Panc1 (cell line): ENCODE data around the gene NFE2L1. TPM values are rescaled to one million over a fixed set of nuclear protein-coding genes. Genes with fewer than 3 reads are reported as not detected.

Experiments used
- ATAC-seq: fragments of 200-7000 bp; cut with Tn5 transposase; 2 replicates; pipeline ENCODE4 v1.9.1; 2020; ENCODE audit warnings: mild to moderate bottlenecking, moderate library complexity
- BruUV-seq: library from RNA; stranded (reverse); fragments of 400-500 nt; replicated peaks from 2 replicates; lab custom pipeline; 2021; lab: Mats Ljungman, UMichigan
- CTCF ChIA-PET: fragments of 300-600 bp; sonication (Branson Sonifier 250); formaldehyde crosslinking; loops from one replicate; lab custom pipeline; 2022; ENCODE audit warnings: antibody characterized with exemption; lab: Charles Lee
- POLR2A ChIA-PET: fragments of 300-600 bp; sonication (Branson Sonifier 250); formaldehyde crosslinking; loops from one replicate; lab custom pipeline; 2022; ENCODE audit warnings: antibody characterized with exemption; lab: Charles Lee
- DNase-seq: peaks from one replicate; pipeline ENCODE4 v3.0.0-alpha.2; 2010; ENCODE audit warnings: low read depth, low spot score
- H3K27ac ChIP-seq: 2 replicates; pipeline ENCODE4 v1.5.1; 2011; ENCODE audit warnings: mild to moderate bottlenecking, low read length, inconsistent platforms
- H3K27me3 ChIP-seq: fragments of 200-500 bp; sonication (Bioruptor generic); 2 replicates; pipeline ENCODE4 v1.6.0; 2014; ENCODE audit warnings: low read length, inconsistent platforms; ENCODE audit not compliant: control insufficient read depth, insufficient read depth
- H3K36me3 ChIP-seq: fragments of 200-500 bp; sonication (Bioruptor generic); 2 replicates; pipeline ENCODE4 v1.5.1; 2014; ENCODE audit warnings: inconsistent platforms, mild to moderate bottlenecking, low read length, moderate library complexity; ENCODE audit not compliant: control insufficient read depth, insufficient read depth
- H3K4me1 ChIP-seq: 2 replicates; pipeline ENCODE4 v1.5.1; 2011; ENCODE audit warnings: inconsistent platforms, mild to moderate bottlenecking, low read length, moderate library complexity; ENCODE audit not compliant: control insufficient read depth, insufficient read depth
- H3K4me3 ChIP-seq, 2 experiments: 2 replicates each; pipeline ENCODE4 v1.5.1; 2011 to 2012; ENCODE audit warnings: low read depth in 2 of 2, low read length in 2 of 2, mild to moderate bottlenecking in 2 of 2, inconsistent platforms in 1 of 2, moderate library complexity in 1 of 2
- H3K9me3 ChIP-seq: fragments of 200-500 bp; sonication (Bioruptor generic); 2 replicates; pipeline ENCODE4 v1.5.1; 2014; ENCODE audit warnings: low read depth, mild to moderate bottlenecking, inconsistent platforms, low read length, moderate library complexity; ENCODE audit not compliant: control insufficient read depth, insufficient read depth
- POLR2AphosphoS5 ChIP-seq: IDR thresholded peaks from 2 replicates; pipeline ENCODE4 v1.6.1; 2012; ENCODE audit warnings: mild to moderate bottlenecking, low read depth, low read length, moderate library complexity
- SIN3A ChIP-seq: IDR thresholded peaks from 2 replicates; pipeline ENCODE4 v1.6.1; 2012; ENCODE audit warnings: low read depth, mild to moderate bottlenecking, low read length, moderate library complexity, borderline replicate concordance; ENCODE audit not compliant: insufficient read depth
- TCF7L2 ChIP-seq: IDR thresholded peaks from 2 replicates; pipeline ENCODE4 v1.6.1; 2011; ENCODE audit warnings: mild to moderate bottlenecking, low read depth, low read length, inconsistent platforms
- in situ Hi-C: cut with HindIII; loops from 2 replicates; pipeline ENCODE4 v1.10.0; 2016; ENCODE audit warnings: low sequenced_read_pairs, low pct_unique_long_range_greater_than_20kb
- intact Hi-C: fragments of 100-400 bp; cut with micrococcal nuclease; formaldehyde crosslinking; loops from one replicate; pipeline ENCODE4 v1.10.0; 2022; ENCODE audit not compliant: unreplicated experiment
- total RNA-seq: library from RNA; stranded (reverse); gene quantifications from one replicate; pipeline ENCODE4 v1.2.1, GENCODE V29; 2021; ENCODE audit not compliant: unreplicated experiment
- TF ChIP-seq, protein P1 (sequence below), 2 experiments: IDR thresholded peaks; 2 replicates each; pipeline ENCODE4 v1.6.1; 2011 to 2012; ENCODE audit warnings: low read depth in 2 of 2, control low read depth in 1 of 2, low read length in 1 of 2, mild to moderate bottlenecking in 1 of 2, moderate library complexity in 1 of 2; ENCODE audit not compliant: insufficient read depth in 1 of 2
- TF ChIP-seq, protein P2 (sequence below): fragments of 450-650 bp; IDR thresholded peaks from 2 replicates; pipeline ENCODE4 v1.5.1; 2017; ENCODE audit warnings: mild to moderate bottlenecking

Gene NFE2L1
- total RNA-seq, 1 experiment from 2014 or later, result 210 TPM

DNA sequence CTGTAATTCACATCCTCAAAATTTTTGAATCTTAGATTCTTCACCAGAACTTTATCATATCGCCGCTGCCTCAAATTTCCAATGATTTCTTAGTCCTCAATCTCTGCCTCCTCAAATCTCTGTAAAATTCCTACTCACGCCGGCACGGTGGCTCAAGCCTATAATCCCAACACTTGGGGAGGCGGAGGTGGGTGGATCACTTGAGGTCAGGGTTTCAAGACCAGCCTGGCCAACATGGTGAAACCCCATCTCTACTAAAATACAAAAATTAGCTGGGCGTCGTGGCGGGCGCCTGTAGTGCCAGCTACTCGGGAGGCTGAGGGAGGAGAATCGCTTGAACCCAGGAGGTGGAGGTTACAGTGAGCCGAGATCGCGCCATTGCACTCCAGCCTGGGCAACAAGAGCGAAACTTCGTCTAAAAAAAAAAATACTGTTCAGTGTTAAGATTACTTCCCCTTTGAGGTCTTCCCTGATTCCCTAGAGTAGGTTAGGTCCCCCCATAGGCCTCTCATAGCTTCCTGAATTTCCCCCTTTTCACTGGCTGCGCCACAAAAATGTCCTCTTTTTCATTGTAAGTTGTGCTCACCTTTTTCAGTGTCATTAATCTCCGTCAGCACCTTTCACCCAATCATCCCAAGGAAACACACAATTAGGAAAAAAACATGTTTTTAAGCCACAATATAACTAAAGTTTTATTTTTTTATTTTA lies 54.0 kb downstream of the NFE2L1 start:
- Histone ChIP-seq H3K27ac (peak overlapping the region; percentile 86), H3K9me3 (no peaks in the 10 kb centered on the region), H3K4me1 (peaks cover 13% of the 10 kb centered on the region), H3K27me3 (no peaks in the 10 kb centered on the region), H3K4me3 (peak overlapping the region; percentile 66 to 78), H3K36me3 (peaks cover 4% of the 10 kb centered on the region; the same call in 1 of the 2 replicates)
- ChIA-PET POLR2A (interaction anchor here (0.6 kb wide), 1 partner anchor 125 kb away, joined by 3 read pairs; no protein-coding TSS in a partner anchor), CTCF (no interaction called here)
- DNase-seq (no peak), ATAC-seq (no peak)
- in situ Hi-C loops (no loop called here), intact Hi-C loops (no loop called here)
- no TSS peak for BruUV-seq
- TF ChIP-seq, protein P1, sequence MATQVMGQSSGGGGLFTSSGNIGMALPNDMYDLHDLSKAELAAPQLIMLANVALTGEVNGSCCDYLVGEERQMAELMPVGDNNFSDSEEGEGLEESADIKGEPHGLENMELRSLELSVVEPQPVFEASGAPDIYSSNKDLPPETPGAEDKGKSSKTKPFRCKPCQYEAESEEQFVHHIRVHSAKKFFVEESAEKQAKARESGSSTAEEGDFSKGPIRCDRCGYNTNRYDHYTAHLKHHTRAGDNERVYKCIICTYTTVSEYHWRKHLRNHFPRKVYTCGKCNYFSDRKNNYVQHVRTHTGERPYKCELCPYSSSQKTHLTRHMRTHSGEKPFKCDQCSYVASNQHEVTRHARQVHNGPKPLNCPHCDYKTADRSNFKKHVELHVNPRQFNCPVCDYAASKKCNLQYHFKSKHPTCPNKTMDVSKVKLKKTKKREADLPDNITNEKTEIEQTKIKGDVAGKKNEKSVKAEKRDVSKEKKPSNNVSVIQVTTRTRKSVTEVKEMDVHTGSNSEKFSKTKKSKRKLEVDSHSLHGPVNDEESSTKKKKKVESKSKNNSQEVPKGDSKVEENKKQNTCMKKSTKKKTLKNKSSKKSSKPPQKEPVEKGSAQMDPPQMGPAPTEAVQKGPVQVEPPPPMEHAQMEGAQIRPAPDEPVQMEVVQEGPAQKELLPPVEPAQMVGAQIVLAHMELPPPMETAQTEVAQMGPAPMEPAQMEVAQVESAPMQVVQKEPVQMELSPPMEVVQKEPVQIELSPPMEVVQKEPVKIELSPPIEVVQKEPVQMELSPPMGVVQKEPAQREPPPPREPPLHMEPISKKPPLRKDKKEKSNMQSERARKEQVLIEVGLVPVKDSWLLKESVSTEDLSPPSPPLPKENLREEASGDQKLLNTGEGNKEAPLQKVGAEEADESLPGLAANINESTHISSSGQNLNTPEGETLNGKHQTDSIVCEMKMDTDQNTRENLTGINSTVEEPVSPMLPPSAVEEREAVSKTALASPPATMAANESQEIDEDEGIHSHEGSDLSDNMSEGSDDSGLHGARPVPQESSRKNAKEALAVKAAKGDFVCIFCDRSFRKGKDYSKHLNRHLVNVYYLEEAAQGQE (IDR thresholded peaks at IDR 0.05; ENCODE audit: insufficient read depth in 1 of 2, low read depth in 2 of 2, low read length in 1 of 2), result no peak
- TF ChIP-seq TCF7L2, result no peak
- TF ChIP-seq POLR2AphosphoS5, result no peak
- no peak for TF ChIP-seq SIN3A
- TF ChIP-seq, protein P2, sequence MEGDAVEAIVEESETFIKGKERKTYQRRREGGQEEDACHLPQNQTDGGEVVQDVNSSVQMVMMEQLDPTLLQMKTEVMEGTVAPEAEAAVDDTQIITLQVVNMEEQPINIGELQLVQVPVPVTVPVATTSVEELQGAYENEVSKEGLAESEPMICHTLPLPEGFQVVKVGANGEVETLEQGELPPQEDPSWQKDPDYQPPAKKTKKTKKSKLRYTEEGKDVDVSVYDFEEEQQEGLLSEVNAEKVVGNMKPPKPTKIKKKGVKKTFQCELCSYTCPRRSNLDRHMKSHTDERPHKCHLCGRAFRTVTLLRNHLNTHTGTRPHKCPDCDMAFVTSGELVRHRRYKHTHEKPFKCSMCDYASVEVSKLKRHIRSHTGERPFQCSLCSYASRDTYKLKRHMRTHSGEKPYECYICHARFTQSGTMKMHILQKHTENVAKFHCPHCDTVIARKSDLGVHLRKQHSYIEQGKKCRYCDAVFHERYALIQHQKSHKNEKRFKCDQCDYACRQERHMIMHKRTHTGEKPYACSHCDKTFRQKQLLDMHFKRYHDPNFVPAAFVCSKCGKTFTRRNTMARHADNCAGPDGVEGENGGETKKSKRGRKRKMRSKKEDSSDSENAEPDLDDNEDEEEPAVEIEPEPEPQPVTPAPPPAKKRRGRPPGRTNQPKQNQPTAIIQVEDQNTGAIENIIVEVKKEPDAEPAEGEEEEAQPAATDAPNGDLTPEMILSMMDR, result no peak

DNA sequence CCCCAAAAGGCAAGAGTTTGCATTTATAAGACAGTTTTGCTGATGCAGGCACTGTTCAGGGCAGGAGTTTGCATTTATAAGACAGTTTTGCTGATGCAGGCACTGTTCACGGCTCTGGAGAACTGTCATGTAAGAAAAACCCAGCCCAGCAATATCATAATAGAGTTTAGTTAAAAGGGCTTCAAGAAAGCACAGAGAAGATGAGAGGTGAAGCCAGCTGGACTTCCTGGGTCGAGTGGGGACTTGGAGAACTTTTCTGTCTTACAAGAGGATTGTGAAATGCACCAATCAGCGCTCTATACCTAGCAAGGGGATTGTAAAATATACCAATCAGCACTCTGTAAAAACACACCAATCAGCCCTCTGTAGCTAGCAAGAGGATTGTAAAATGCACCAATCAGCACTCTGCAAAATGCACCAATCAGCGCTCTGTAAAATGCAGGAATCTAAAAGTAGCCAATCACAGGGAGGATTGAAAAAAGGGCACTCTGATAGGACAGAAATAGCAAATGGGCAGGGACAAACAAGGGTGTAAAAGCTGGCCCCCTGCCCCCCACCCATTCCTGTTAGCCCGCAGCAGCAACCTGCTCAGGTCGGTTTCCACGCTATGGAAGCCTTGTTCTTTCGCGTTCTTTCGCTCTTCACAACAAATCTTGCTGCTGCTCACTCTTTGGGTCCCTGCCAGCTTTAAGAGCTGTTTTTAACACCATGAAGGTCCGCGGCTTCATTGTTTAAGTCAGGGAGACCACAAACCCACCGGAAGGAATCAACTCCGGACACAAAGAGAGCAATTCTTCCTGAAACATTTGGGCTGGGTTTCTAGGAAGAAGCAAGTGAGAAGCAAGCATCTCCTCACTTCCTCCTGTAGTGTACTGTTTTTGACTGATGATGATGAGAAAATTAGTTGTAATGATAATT lies 54.9 kb downstream of the NFE2L1 start:
- H3K9me3 ChIP-seq, result no peaks in the 10 kb centered on the region
- H3K4me1 ChIP-seq, result peaks cover 7% of the 10 kb centered on the region
- H3K27ac ChIP-seq, result peak overlapping the region; percentile 9
- TF ChIP-seq, protein P2, result no peak
- TF ChIP-seq, protein P1 (IDR thresholded peaks at IDR 0.05; ENCODE audit: insufficient read depth in 1 of 2, low read depth in 2 of 2, low read length in 1 of 2), result no peak
- no peak for TF ChIP-seq SIN3A
- ATAC-seq (no peak), DNase-seq (no peak)
- intact Hi-C loops, result no loop called here
- H3K27me3 ChIP-seq, result no peaks in the 10 kb centered on the region
- POLR2A ChIA-PET, result interaction anchor here (0.6 kb wide), 1 partner anchor 186 kb away, joined by 4 read pairs; no protein-coding TSS in a partner anchor
- in situ Hi-C loops, result no loop called here
- no TSS peak for BruUV-seq
- CTCF ChIA-PET, result no interaction called here
- H3K36me3 ChIP-seq, result peaks cover 7% of the 10 kb centered on the region; the same call in 1 of the 2 replicates
- H3K4me3 ChIP-seq, result no peak overlapping the region
